T-helper 1 cell treated with Interleukin-12 subunit alpha and Interleukin-12 subunit beta and Interleukin-4 antibody, amounts not matched to agents 30 ng/mL and 1 ng/mL, for 36 hours (primary cell): Measurements from ENCODE around the gene EEF2K. TPM values are rescaled to one million over a fixed set of nuclear protein-coding genes. Genes with fewer than 3 reads are reported as not detected.
"Not testable (repeated sequence)": the region's sequence is repeated elsewhere in the genome, so short reads cannot be mapped to it uniquely, and the experiment has no call there.

Experiments
- intact Hi-C: fragments of 100-400 bp; cut with micrococcal nuclease; formaldehyde crosslinking; loops from one replicate; pipeline ENCODE4 v1.15.1; 2024
- total RNA-seq: library from RNA; stranded (reverse); gene quantifications from 2 replicates; pipeline ENCODE4 v1.2.3, GENCODE V29; 2022

The EEF2K gene
- total RNA-seq = 23.0 and 25.2 TPM in 2 replicates

DNA sequence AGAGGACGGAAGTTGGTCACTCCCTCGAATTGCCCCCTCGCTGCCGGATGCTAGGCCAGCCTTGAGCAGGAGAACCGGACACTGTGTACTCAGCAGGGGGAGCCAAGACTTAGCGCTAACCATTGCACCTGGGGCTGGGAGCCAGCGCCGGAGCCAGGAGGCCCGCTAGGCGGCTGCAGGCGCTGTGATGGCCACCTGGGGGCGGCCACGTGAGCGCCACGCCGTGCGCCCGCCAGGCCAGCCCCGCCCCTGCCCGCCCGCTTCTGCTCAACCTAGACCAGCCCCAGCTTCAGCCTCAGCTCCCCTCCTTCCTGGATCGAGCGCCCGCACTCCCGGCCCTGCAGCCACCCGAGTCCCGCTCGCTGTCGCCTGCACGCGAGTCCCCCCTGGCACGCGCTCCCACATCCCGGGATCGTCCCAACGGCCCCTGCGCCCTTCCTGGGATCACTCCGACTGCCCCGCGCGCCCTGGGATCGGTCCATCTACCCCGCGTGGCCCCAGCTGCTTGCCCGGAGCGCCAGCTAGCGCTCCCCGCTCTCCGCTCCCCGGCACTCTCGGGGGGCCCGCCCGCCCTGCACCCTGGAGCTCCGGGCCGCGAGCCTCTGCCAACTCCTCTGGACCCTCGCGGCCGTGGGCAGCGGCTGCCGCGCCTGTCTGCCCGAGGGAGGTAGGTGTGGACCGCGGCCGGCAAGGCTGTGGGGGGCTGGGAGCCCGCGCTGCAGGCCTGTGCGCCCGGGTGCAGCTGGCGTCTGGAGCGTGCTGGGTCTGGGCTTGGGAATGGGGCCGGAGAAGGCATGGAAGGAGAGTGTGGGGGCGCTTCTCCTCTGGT is at the start of gene EEF2K:
Gene EEF2K, plus strand, starts transcription at position 266 of the 829 bp plus-strand sequence. CDS start 19,452 bp downstream, outside the sequence.
- intact Hi-C loops = loop anchor here (1.0 to 2.0 kb wide), 7 partner anchors 9 to 91 kb away; partner anchors contain the start of gene POLR3E

DNA sequence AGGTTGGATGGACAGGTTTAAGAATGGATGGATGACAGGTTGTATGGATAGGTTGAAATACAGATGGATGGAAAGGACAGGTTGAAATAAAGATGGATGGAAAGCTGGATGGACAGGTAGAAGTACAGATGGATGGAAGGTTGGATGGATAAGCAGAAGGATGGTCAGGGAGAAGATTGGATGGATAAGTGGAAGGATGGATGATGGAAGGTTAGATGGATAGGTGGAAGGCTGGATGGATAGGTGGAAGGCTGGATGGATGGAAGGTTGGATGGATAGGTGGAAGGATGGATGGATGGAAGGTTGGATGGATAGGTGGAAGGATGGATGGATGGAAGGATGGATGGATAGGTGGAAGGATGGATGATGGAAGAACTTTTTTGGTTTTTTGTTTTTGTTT is 44.7 kb upstream of the EEF2K start:
- intact Hi-C loops = no loop called here

DNA sequence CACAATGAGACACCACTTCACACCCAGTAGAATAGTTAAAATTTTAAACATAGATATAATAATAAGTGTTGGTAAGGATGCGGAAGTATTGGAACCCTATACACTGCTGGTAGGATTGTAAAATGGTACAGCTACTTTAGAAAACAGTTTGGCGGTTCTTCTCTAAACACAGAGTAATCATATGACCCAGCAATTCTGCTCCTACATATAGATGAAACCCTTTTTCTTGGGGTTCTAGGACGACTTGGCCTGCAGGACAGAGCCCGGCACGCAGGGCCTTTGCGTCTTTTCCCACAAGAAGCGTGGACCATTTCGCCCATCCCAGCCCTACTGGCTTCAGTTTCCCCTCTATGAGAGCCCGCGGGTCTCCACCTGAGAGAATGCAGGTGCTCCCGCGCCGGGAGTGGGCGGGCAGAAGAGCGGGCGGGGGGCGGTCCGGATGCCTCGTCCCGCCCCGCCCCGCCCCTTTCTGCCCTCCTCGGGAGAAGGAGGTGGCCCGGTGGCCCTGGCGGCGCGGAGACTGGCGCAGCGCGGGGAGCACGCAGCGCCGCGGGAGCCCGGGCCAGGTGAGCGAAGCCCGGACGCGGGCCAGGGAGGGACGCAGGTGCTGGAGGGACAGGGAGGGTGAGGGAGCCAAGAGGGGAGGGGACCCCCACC is 44.0 kb upstream of the EEF2K start, which contains the start of gene SDR42E2:
Gene SDR42E2, plus strand, starts transcription at position 508 of the 657 bp plus-strand sequence. CDS start 3,077 bp downstream, outside the sequence.
- intact Hi-C loops = no loop called here

DNA sequence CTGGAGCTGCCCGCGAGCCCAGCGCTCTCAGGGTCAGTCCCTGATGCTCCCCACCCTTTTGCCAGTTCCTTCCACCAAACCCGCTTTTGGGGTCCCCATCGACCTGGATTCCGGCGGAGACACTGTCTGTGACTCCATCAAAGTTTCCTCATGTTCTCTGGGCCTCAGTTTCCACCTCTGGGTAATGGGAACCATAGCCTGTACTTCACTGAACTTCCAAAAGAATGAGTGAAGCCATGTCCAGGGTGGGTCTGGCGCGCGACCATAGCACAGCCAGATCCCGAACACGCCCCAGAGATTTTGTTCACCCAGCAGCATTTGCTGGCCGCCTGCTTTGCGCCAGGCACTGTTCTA is 43.4 kb upstream of the EEF2K start:
- intact Hi-C loops = no loop called here

DNA sequence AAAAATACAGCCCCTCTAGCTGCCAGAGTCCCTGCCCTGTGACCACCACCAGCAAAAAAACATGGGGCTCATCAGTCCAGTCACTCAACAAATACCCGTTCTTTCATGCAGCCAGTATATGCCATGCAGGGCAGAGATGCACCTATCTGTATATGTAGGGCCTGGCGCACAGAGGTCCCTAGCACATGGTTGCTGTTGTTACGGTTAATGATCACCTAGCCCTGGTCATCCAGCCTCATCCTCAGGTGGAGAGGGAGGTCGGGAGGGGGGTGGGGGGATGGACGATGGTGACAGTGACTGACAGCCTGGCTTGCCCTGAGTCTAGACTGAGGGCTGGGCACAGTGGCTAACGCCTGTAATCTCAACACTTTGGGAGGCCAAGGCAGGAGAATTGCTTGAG is 42.3 kb upstream of the EEF2K start:
- intact Hi-C loops = no loop called here

DNA sequence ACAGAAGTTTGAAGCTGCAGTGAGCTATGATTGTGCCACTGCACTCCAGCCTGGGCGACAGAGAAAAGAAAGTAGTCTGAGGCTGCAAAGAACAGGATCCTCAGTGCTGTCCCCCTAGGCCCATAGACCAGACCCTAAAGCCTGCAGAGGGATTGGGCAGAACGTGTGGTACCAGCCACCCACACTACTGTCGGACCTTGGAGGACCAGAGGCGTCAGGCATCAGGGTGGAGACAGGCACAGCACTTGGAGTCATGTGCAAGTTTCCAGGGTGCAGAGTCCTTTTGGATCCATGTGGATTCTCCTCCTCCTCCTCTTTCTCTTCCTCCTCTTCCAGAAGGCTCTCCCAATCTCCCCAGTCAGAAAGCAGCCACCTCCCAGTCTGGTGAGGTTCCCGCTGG is 41.6 kb upstream of the EEF2K start:
- intact Hi-C loops = no loop called here

DNA sequence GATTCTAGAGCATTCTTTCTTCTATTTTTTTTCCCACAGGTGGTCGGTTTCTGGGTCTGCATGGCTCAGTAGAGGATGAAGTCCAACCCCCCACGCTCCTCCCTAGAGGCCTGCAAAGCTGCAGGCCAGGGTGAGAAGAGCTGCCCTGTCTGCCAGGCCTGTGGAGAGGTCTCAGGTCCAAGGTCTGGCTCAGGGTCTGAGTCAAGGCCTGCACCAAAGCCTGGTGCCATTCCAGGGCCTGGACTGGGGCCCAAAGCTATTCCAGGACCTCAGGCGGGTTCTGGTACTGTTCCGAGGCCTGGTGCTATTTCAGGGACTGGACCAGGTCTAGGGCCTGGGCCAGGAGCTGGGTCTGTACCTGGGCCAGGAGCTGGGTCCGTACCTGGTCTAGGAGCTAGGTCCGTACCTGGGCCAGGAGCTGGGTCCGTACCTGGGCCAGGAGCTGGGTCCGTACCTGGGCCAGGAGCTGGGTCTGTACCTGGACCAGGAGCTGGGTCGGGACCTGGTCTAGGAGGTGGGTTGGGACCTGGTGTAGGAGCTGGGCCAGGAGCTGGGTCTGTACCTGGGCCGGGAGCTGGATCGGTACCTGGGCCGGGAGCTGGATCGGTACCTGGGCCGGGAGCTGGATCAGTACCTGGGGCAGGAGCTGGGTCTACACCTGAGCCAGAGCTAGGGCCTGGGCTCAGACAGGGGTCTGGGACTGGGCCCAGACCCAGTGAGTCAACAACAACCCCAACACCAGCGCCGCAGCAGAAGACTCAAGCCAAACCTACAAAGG is 40.4 kb upstream of the EEF2K start:
- intact Hi-C loops = no loop called here

DNA sequence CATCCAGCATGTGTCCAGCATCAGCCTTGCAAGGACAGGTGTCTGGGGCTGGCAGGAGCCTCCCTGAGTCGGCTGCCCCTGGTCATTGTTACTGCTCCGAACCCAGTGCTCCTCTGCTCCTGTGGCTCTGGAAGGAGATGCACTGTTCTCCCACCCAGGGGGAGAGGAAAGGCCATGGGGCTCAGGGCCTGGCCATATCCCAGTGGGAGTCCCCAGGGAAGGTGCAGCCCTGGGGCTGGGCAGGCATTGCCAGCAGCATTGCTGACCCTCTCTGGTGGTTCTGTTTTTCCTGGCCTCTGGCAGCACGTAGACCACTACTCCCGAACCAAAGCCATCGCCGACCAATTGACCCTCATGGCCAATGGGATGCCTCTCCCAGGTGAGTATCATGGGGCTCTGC is 34.1 kb upstream of the EEF2K start:
- intact Hi-C loops = no loop called here

DNA sequence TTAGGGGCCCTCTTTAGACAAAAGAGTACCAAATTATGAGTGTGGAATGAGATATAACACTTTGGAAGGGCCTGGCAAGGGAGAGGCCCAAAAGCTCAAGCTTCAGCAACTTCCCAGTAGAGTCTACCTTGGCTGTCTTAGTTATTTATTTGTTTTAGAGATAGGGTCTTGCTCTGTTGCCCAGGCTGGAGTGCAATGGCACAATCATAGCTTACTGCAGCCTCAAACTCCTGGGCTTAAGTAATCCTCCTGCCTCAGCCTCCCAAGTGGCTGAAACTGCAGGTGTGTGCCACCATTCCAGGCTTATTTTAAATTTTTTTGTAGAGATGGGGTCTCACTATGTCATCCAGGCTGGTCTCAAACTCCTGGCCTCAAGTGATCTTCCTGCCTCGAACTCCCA is 33.4 kb upstream of the EEF2K start:
- intact Hi-C loops = not testable (repeated sequence)

DNA sequence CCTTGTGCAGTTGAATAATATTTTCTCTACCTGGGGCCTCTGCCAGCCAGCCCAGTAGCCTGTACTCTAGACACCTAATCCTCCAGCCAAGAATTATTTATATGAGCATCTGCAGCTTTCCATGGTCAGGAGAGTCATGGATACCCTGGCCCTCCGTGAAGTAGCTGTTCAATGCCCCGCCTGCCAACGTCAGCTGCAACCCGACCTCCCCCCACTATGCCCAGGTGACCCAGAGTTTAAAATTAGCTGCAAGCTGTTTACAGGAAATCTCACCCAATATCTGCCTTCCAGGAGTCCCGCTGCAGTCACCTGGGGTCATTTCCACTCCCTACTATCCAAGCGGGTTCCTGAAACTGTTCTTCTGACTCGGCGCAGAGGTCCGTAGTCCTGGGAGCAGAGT is 31.4 kb upstream of the EEF2K start:
- intact Hi-C loops = no loop called here

DNA sequence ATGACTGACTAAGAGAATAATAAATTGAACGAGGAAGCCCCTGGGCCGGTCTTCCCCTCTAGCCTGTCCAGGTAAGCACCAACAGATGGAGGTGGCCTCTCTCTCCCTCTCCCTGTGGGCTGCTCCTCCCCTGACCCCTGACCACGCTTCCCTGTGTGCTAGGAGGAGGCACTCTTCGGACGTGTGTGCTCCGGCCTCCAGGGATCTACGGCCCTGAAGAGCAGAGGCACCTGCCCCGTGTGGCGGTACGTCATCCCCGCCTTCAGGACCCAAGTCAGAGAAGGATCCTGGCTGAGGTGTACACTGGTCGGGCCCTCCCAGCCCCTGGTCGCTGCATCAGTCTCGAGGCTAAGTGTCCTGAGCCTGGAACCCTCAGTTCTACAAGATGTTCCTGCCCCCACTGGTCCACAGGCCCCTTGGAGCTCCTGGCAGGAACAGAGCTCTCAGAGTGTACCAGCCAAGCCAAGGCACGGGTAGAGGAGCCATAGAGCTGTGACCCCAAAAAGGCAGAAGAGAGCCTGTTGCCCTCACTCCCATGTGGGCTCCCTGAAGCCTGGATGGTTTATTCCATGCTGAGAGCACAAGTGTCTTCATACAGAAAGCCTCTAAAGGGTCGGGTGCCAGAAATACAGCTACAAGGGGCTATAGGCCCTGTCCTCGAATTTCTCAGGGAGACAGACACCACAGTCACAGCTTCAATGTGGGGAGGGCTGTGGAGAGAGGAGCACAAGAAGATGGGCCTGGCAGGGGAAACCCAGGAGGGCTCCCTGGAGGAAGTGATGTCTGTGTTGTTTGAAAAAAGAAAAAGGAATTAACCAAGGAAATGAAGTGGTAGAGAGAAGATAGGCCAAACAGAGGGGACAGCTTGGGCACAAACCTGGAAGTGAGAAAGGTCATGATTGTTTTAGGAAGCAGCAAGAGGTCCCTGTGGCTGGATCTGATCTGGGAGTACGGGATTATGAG is 27.8 kb upstream of the EEF2K start:
- intact Hi-C loops = loop anchor here (1.0 kb wide), 1 partner anchor 32 kb away; no protein-coding TSS in a partner anchor

DNA sequence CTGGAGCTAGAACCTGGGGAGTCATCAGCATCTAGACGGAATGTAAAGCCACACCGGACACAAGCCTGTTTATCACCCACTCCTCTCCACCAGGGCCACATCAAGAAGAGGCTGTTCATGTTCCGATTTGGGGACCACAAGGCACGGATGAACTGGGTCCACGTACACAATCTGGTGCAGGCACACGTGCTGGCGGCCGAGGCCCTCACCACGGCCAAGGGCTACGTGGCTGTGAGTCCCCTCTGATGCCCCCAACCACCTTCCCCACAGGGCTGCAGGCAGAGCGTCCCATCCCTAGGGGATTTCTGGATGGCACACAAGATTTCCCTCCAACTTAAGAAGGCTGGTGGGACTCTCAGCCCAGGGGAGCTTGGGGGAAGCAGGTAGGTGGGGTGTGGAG is 24.7 kb upstream of the EEF2K start:
- intact Hi-C loops = no loop called here

DNA sequence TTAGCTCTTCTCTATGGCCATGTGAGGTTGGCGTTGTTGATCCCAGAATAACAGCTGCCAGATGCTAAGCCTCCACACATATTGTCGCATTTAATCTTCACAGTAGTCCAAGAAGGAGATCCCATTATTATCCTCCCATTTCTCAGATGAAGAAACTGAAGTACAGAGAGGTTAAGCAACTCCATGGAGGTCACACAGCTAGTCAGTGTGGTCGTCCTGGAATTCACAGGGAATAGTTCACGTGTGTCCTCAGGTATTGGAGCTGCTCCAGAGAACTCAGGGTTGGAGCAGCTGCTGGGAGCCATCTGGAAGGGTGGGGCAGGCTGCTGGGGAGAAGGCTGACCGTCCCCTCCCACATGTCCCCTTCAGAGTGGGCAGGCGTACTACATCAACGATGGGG is 24.2 kb upstream of the EEF2K start:
- intact Hi-C loops = no loop called here

DNA sequence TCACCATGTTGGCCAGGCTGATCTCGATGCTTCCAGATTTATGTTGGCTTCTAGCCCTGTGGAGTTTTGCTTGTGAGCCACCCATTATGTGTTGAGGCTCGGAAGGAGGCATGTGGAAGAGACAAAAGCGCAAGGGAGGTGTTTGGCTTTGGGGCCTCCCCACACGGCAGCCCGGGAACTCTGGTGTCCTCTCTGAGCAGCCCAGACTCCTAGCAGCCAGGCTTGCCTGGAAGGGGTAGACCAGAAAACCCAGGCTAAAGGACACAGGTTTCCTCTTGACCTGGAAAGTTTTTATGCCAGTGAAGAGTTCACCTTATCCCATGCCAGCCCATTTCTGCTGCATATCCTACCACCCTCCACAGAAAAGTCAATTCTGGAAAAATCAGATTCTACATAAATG is 22.7 kb upstream of the EEF2K start:
- intact Hi-C loops = no loop called here

DNA sequence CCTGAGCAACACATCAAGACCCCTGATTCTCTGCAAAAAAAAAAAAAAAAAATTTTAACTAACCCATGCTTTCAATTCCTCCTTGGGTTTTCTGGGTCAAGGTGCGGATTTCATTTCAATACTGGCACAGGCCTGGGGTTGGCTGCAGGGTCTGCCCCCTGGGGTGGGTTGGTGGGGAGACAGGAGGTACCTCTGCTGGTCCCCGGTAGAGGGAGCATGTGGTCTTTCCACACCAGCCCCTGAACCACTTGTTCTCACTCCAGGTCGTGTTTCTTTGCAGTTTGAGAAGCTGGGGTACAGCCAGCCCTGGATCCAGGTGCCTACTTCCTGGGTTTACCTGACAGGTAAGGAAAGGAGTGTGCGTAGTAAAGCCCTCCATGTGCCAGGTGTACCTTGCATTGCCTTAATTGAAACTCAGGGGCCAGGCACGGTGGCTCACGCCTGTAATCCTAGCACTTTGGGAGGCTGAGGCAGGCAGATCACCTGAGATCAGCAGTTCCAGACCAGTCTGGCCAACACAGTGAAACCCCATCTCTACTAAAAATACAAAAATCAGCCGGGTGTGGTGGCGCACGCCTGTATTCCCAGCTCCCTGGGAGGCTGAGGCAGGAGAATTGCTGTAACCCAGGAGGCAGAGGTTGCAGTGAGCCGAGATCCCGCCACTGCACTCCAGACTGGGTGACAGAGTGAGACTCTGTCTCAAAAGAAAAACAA is 22.0 kb upstream of the EEF2K start:
- intact Hi-C loops = no loop called here

DNA sequence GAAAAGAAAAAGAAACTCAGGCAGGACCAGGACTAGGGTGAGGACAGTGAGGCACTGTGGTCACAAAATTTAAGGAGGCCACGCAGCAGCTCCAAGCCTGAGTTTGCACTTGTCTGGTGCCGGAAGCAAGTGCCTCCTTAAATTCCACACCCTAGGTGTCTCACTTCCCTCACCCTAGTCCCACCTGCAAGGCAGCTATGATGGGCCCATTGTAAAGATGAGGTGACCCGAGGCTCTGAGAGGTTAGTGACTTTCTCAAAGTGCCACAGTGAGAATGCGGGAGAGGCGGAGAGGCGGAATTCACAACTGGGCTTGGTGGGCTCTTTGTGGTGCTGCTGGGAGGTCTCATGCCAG is 21.5 kb upstream of the EEF2K start:
- intact Hi-C loops = no loop called here

DNA sequence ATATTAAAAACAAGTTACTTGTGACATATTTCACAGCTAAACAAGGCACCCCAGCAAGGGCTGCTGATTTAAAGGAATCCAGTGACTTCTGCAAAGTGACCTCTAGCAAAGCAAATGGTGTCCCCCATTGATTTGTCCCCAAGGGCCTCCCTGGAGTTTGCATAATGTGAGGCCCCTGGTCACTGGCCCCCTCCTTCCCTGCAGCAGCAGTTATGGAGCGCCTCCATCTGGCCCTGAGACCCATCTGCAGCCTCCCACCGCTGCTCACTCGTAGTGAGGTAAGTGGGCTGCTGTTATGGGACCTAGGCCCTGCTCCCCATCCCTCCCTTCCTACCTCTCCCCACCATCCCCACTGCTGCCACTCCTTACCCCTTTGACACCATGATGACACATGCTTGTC is 19.6 kb upstream of the EEF2K start:
- intact Hi-C loops = no loop called here

DNA sequence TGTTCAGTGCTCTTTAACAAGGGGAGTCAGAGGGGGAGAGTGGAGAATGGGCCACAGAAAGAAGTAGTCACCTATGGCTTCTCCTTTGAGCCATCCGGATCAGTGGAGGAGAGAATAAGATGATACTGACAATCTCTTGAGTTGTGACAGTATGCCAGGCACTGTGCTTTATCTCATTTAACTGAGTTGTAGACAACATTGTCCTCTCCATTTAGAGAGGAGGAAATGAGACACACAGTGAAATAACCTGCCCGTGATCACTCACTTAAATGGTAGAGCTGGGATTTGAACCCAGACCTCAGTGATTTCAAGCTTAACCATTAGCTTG is 17.8 kb upstream of the EEF2K start:
- intact Hi-C loops = loop anchor here (1.0 to 2.0 kb wide), 5 partner anchors 89 to 531 kb away; partner anchors contain the start of gene PDZD9

DNA sequence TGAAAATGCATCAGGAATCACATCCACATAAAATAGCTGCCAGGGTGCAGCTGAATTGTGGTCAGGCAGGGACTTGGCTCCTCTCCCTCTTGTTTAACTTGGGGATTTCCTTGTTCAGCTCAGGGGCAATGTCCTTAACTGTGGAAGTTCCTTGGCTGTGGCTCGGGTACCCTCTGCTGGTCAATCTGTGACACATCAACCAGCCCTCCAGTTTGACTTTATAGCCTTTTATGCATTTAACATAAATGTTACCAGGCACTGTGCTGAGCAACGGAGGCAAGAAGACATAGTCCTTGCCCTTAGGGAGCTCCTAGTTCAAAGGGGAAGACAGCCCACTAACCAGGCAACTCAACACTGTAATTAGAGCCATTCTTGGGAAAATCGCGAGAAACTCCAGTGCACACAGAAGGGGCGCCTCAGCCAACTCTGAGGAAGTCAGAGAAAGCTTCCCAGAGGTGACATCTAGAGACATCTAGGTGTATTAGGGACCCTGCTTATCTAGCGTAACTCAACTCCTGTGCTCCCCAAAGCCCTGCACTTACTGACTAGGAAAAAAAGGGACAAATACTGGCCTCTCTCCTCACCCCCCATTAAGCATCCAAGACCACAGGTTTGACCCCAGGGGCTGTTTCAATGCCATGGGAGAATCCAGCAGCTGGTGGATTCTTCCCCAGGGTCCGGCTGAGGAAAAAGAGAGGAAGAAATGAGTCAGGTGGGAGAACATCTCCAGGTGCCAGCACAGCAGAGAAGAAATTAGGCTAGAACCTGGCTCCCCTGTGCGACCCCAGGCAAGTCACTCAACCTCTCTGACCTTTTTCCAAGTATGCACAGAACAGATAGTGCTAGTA is 17.3 kb upstream of the EEF2K start:
- intact Hi-C loops = loop anchor here (1.0 to 2.0 kb wide), 5 partner anchors 90 to 532 kb away; partner anchors contain the start of gene PDZD9
